GM19438 (cell line): ENCODE measurements around the gene CHI3L2.

ENCODE experiments used
- ATAC-seq: cut with Tn5 transposase; IDR thresholded peaks from one replicate; pipeline ENCODE4 v1.9.1; 2021; ENCODE audit warnings: low read depth; ENCODE audit not compliant: unreplicated experiment

The CHI3L2 gene

DNA sequence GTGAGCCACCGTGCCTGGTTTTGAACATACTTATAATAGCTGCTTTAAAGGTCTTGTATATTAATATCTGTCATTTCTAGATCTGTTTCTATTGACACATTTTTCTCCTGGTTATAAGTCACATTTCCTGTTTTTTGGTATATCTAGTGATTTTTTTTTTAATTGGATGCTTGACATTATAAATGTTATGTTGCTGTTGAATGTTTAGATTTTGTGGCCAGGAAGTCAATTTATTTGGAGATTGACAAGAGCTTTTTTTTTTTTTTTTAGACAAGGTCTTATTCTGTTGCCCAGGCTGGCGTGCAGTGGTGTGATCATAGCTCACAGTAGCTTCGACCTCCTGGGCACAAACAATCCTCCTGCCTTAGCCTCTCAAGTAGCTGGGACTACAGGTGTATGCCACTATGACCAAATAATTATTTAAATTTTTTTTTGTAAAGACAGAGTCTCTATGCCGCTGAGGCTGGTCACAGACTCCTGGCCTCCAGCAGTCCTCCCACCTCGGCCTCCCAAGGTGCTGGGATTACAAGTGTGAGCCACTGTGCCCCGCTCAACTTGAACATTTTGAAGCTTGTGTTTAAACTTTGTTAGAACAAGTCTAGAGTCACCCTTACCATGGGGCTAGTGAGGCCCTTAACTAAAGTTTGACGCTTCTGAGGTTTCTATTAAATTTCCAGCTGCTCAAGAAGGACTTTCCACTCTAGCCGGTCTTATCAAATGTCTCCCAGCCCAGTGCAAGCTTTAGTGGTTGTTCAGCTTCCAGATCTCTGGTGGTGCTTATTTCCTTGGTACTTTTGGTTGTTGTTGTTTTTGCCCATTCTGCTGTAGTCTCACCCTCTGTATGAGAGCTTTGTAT, 8.6 kb upstream of the CHI3L2 start:
- no peak for ATAC-seq

- peak; percentile 27 for ATAC-seq
These were observed 7.8 kb upstream of the CHI3L2 start for GRCh38 chr1:111219557-111220286.

GRCh38 chr1:111220302-111220890, 7.1 kb upstream of the CHI3L2 start:
- no peak for ATAC-seq

- no peak for ATAC-seq
These were observed 6.3 kb upstream of the CHI3L2 start for GRCh38 chr1:111221276-111221632.

GRCh38 chr1:111221633-111222291, 5.8 kb upstream of the CHI3L2 start:
- ATAC-seq = peak; percentile 62

GRCh38 chr1:111222308-111223125, 5.0 kb upstream of the CHI3L2 start:
- ATAC-seq = peak; percentile 5

GRCh38 chr1:111223126-111223685, 4.3 kb upstream of the CHI3L2 start:
- no peak for ATAC-seq

DNA sequence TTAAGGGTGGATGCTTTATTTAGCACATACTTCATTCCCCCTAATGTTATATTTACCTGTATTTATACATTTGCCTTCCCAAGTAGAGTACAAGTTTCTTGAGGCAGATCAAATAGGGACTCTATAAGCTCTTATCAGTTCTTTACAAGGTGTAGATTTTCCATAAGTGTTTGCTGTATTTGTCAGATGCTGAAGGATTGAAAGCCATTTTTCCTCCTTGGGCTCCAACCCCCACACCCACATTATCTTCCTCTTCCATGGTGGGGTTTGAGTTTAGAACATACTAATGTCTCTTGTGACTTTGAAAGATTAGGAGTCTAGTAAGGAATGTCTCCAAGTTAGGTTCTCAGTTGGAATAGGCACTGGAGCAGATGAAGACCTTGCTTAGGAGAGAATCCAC, 2.4 kb upstream of the CHI3L2 start:
- no peak for ATAC-seq

GRCh38 chr1:111225717-111226400, 1.7 kb upstream of the CHI3L2 start:
- ATAC-seq = no peak

DNA sequence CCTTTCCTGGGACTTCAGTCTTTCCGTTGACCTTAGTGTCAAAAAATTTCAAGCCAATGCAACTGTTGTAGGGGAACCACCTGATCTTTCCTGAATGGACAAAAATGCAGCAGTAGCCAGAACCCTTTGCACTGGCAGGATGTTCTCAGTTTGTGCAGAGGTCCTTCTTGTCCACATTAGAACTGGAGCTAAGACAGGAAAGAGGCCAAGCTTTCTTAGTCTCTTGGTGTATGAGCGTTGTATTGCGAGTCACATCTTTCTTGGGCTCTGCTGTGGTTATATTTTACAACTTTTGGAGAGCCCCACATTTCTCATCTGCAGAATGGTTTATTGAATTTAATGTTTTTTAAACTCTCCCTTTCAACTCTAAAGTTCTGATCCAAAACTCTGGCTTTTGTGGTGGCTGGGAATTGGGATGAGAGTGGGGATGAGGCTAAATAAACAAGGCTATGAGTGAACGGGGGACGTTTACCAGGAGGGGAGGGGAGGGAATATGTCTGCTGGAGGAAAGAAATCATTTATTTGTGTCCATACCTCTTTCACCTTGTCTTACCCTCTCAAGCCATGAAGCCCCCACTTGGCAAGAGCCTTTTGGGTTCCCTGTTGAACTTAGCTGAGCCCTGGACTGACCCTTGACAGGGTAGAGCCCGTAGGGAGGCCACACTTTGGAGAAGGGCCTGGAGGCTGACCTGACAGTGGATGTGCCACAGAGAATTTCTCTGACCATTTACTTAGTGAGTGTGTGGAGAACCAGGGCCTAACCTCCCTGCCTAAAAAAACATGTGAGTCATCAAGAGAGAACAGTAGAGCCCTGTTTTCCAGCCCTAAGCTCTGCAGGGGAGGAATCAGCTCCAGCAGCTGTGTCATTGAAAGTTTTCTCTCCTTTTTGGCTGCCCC, 586 bp downstream of the CHI3L2 start:
- ATAC-seq = no peak

DNA sequence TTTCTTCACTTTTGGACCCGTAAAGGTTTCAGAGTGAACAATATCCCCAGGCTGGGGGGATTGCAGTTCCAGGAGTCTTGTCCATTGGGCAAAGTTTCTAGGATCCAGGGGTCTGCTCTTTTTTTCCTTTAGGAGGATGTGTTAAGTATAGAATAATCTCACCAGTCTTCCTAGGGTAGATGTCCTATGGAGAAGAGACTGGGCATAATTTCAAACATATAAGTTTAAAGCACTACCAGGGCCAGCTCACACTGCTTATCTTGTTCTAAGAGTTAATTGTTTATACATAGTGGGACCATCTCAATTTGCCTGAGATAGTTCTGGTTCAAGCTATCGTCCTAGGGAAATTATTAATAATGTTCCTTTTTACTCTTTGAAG, 1.2 kb downstream of the CHI3L2 start:
- no peak for ATAC-seq

GRCh38 chr1:111232134-111232533, 4.6 kb downstream of the CHI3L2 start:
- no peak for ATAC-seq

DNA sequence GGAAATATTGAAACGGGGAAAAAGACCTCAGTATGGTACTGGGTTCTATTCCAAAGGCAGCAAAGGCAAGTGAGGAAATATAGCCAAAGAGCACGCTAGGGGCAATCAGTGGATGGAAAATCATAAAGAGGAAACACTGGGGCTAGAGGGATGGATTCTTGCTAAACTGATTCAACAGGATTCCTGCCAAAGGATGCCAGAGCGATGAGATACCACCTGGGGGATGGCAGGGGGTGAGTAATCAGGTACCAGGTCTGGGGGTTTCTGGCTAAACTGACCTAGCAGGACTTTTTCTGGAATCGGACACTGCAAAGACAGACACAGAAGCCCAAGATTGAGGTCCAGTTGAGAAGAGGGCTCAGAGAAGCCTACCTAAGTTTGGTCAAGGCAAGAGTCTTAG, 6.7 kb downstream of the CHI3L2 start:
- no peak for ATAC-seq

DNA sequence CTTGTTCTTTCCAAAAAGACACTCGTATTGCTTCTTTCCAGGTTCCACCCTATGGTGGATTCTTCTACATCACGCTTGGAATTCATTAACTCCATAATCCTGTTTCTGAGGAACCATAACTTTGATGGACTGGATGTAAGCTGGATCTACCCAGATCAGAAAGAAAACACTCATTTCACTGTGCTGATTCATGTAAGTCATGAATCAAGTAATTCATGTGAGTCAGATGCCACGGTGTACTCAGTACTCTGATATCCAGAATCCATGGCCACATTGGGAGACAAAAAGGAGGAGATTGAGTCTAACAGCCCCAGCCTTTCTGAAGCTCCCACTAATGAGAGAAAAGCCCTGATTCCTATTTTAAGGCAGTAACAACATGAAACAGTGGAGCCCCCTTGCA, 7.4 kb downstream of the CHI3L2 start:
- ATAC-seq = no peak

- no peak for ATAC-seq
These were observed 8.9 kb downstream of the CHI3L2 start for GRCh38 chr1:111236379-111236778.

DNA sequence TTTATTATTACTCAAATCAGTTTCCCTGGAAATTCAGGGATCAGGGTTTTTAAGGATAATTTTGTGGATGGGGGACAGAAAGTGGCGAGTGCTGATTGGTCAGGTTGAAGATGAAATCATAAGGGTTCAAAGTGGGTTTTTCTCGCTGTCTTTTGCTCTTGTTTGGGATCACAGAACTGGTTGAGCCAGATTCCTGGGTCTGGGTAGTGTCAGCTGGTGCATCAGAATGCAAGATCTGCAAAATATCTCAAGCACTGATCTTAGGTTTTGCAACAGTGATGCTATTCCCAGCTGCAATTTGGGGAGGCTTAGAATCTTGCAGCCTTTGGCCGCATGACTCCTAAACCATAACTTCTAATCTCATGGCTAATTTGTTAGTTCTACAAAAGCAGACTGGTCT, 9.3 kb downstream of the CHI3L2 start:
- no peak for ATAC-seq

DNA sequence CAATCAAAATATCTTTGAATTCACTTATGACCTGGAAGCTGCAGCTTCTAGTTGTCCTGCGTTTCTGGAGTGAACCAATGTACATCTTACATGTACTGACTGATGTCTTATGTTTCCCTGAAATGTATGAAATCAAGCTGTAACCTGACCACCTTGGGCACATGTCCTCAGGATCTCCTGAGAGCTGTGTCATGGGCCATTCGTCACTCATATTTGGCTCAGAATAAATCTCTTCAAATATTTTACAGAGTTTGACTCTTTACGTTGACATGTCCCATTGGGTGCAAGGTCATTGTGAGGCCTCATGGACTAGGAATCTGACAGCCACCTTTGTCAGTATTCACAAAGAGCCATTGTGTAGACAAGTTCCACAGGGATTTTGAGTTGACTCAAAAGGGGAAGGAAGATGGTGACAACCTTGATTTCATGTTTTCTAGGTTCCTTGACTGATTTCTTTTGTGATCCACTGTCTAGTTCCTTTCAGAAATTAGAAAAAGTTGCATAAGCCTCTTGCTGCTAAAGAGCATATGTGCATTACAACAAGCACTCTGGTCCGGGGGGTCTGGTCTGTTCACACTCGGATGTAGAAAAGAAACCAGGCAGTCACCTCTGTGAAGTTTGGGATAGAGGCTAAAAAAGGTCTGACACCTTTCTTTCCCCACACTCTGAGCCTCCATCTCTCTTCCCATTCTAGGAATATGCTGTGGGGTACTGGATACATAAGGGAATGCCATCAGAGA, 10.7 kb downstream of the CHI3L2 start:
- no peak for ATAC-seq

DNA sequence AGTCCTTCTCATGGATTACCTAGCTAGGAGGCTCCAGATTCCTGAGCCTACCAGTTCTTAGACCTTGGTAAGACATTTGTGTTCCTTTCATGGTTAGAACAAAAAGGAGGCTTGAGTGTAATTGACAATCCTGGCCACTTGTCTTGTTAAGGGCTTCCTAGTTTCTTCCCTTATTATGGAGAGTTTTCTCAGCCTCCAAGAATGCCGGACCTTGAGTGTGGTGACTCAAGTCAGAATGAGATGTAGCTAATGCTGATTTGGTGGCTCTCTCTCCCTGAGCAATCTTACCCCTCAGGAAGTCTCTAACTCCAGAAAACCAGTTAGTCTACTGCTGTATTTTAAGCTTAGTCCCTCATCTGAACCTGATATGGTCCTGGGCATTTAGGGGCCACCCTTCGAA, 14.3 kb downstream of the CHI3L2 start:
- ATAC-seq = no peak
